DND-41 (cell line): ENCODE measurements around the gene PIGA.

Experiments used
- CTCF ChIP-seq: IDR thresholded peaks from 2 replicates; pipeline ENCODE4 v1.5.1; 2012; ENCODE audit warnings: borderline replicate concordance, low read length, moderate library complexity, mild to moderate bottlenecking; ENCODE audit not compliant: poor library complexity, severe bottlenecking; ENCODE audit errors: extremely low read depth
- EZH2 ChIP-seq: IDR thresholded peaks from 3 replicates; pipeline ENCODE4 v1.6.1; 2012; ENCODE audit warnings: borderline replicate concordance, low read depth, mild to moderate bottlenecking, moderate library complexity, low read length, inconsistent platforms; ENCODE audit not compliant: severe bottlenecking

DNA sequence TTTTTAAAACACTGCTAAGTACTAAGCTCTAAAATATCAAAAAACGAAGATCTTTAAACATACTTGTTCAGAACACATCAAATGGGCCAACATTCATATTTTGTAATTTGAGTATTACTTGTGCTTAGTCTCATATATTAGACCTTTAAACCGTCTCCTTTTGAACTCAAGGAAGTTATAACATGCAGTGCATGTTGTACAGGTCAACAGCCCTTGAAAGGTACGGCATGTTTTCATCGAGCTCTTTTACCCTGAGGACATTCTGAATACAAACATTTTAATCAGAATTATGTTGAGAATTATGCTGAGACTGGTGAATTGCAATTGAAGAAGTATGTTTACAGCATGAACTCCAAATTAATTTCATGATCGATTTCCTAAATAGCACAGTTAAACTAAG lies 12.9 kb downstream of the PIGA start:
- TF ChIP-seq CTCF = no peak
- no peak for TF ChIP-seq EZH2
